ENCODE results near the gene FAM13A.

Gene FAM13A

DNA sequence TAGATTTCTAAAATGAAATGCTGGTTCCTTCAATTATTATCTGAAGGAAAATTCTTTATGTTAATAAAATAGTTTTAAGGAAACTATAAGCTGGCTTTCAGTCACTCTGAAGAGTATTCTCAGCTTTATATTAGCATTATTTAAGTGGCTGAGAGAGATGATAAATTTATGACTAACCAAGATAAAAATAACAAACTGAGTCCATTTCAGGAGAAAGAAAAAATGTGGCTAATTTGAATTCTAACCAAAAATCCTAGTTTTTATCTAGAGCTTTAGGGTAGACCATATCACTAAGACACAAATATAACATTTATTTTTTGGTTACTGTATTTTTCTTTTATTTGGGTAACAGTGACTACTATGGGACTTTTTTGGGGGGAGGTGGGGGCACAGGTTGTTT is 299.9 kb downstream of the FAM13A start:
- H3K4me3 ChIP-seq (ENCODE audit: low read length) = no peak overlapping the region
- H3K27me3 ChIP-seq (ENCODE audit: control insufficient read depth, low read length) = peaks cover 11% of the 10 kb centered on the region; the same call in 1 of the 2 replicates
- TF ChIP-seq, protein P1, sequence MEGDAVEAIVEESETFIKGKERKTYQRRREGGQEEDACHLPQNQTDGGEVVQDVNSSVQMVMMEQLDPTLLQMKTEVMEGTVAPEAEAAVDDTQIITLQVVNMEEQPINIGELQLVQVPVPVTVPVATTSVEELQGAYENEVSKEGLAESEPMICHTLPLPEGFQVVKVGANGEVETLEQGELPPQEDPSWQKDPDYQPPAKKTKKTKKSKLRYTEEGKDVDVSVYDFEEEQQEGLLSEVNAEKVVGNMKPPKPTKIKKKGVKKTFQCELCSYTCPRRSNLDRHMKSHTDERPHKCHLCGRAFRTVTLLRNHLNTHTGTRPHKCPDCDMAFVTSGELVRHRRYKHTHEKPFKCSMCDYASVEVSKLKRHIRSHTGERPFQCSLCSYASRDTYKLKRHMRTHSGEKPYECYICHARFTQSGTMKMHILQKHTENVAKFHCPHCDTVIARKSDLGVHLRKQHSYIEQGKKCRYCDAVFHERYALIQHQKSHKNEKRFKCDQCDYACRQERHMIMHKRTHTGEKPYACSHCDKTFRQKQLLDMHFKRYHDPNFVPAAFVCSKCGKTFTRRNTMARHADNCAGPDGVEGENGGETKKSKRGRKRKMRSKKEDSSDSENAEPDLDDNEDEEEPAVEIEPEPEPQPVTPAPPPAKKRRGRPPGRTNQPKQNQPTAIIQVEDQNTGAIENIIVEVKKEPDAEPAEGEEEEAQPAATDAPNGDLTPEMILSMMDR (IDR thresholded peaks at IDR 0.05; ENCODE audit: low read depth, low read length, poor library complexity, severe bottlenecking) = no peak
- TF ChIP-seq EZH2phosphoT487 (IDR thresholded peaks at IDR 0.05; ENCODE audit: borderline replicate concordance, low read length) = no peak
- H3F3A ChIP-seq (ENCODE audit: control insufficient read depth, insufficient read depth) = no peaks in the 10 kb centered on the region
- no peaks in the 10 kb centered on the region for H4K20me1 ChIP-seq (ENCODE audit: control insufficient read depth, insufficient read depth, low read depth, low read length)
- no peaks in the 10 kb centered on the region for H3K79me2 ChIP-seq (ENCODE audit: control insufficient read depth, low read length)
- H3K4me1 ChIP-seq (ENCODE audit: control insufficient read depth, low read length) = no peaks in the 10 kb centered on the region
- H3K9me3 ChIP-seq (ENCODE audit: control insufficient read depth, insufficient read depth, low read length) = no peaks in the 10 kb centered on the region
- no peaks in the 10 kb centered on the region for H3K36me3 ChIP-seq (ENCODE audit: control insufficient read depth, low read length)
- H3K9me2 ChIP-seq (replicated peaks; ENCODE audit: control insufficient read depth, low read length) = no peaks in the 10 kb centered on the region
- no peak overlapping the region for H3K27ac ChIP-seq (ENCODE audit: low read depth, low read length)
- H3K4me2 ChIP-seq (ENCODE audit: low read length) = no peak overlapping the region

DNA sequence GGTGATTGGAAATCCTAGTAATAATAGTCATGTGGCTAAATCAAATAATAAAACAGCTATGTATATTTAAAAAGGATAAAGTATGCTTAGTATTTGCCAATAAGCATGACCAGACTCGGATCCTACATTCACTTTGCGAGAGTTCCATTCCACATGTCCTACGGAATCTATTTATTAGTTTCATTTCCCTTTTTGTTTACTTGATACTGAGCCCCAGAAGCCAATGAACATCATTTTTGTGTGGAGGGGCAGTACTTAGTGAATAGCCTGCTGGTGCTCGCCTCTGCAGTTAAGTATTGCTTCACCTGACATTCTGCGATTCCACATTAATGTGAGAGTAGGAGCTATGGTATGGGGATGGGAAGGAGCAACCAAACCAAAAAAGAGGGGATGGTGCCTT is 300.8 kb downstream of the FAM13A start:
- Histone ChIP-seq H3K79me2 (ENCODE audit: control insufficient read depth, low read length) (no peaks in the 10 kb centered on the region), H3K9me2 (replicated peaks; ENCODE audit: control insufficient read depth, low read length) (no peaks in the 10 kb centered on the region), H3K4me1 (ENCODE audit: control insufficient read depth, low read length) (no peaks in the 10 kb centered on the region), H3F3A (ENCODE audit: control insufficient read depth, insufficient read depth) (no peaks in the 10 kb centered on the region), H3K27me3 (ENCODE audit: control insufficient read depth, low read length) (peaks cover 11% of the 10 kb centered on the region; the same call in 1 of the 2 replicates), H3K4me2 (ENCODE audit: low read length) (no peak overlapping the region), H4K20me1 (ENCODE audit: control insufficient read depth, insufficient read depth, low read depth, low read length) (no peaks in the 10 kb centered on the region), H3K27ac (ENCODE audit: low read depth, low read length) (no peak overlapping the region), H3K4me3 (ENCODE audit: low read length) (no peak overlapping the region), H3K36me3 (ENCODE audit: control insufficient read depth, low read length) (no peaks in the 10 kb centered on the region), H3K9me3 (ENCODE audit: control insufficient read depth, insufficient read depth, low read length) (no peaks in the 10 kb centered on the region)
- no peak for TF ChIP-seq EZH2phosphoT487 (IDR thresholded peaks at IDR 0.05; ENCODE audit: borderline replicate concordance, low read length)
- TF ChIP-seq, protein P1 (IDR thresholded peaks at IDR 0.05; ENCODE audit: low read depth, low read length, poor library complexity, severe bottlenecking) = no peak

DNA sequence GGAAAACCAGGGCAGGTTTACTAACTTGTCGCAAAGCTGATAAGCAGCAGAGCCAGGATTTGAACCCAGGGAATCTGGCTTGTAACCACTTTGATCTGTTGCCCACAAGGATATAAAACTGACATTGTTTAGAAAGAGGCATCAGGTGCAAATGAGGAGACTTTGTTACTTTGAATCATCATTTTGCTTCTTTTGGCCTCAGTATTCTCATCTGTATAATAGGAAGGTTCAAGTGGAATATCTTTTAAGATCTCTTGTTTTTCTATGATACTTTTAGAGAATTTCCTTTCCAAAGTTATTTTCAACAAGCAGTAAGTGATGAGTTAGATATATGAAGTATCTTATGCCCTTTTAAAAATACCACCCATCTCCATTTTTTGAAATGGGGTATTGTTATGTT is 301.5 kb downstream of the FAM13A start:
- no peak overlapping the region for H3K27ac ChIP-seq (ENCODE audit: low read depth, low read length)
- no peaks in the 10 kb centered on the region for H4K20me1 ChIP-seq (ENCODE audit: control insufficient read depth, insufficient read depth, low read depth, low read length)
- no peak overlapping the region for H3K4me2 ChIP-seq (ENCODE audit: low read length)
- H3K4me3 ChIP-seq (ENCODE audit: low read length) = no peak overlapping the region
- no peaks in the 10 kb centered on the region for H3K9me2 ChIP-seq (replicated peaks; ENCODE audit: control insufficient read depth, low read length)
- peaks cover 11% of the 10 kb centered on the region; the same call in 1 of the 2 replicates for H3K27me3 ChIP-seq (ENCODE audit: control insufficient read depth, low read length)
- no peaks in the 10 kb centered on the region for H3K4me1 ChIP-seq (ENCODE audit: control insufficient read depth, low read length)
- no peaks in the 10 kb centered on the region for H3K79me2 ChIP-seq (ENCODE audit: control insufficient read depth, low read length)
- TF ChIP-seq, protein P1 (IDR thresholded peaks at IDR 0.05; ENCODE audit: low read depth, low read length, poor library complexity, severe bottlenecking) = no peak
- no peak for TF ChIP-seq EZH2phosphoT487 (IDR thresholded peaks at IDR 0.05; ENCODE audit: borderline replicate concordance, low read length)
- no peaks in the 10 kb centered on the region for H3F3A ChIP-seq (ENCODE audit: control insufficient read depth, insufficient read depth)
- no peaks in the 10 kb centered on the region for H3K36me3 ChIP-seq (ENCODE audit: control insufficient read depth, low read length)
- no peaks in the 10 kb centered on the region for H3K9me3 ChIP-seq (ENCODE audit: control insufficient read depth, insufficient read depth, low read length)

Measured in DOHH2 (cell line).